SJCRH30 (cell line): ENCODE measurements around the gene ATL1. TPM values are rescaled to one million over a fixed set of nuclear protein-coding genes. Genes with fewer than 3 reads are reported as not detected.
"Not testable (repeated sequence)": the region's sequence is repeated elsewhere in the genome, so short reads cannot be mapped to it uniquely, and the experiment has no call there.

Experiments
- DNase-seq, 2 experiments: peaks; one replicate each; pipeline ENCODE4 v3.0.0-alpha.2; 2015 to 2020
- H3K27ac ChIP-seq: fragments of 250-450 bp; sonication (Bioruptor Pico); 2 replicates; pipeline ENCODE4 v1.5.1; 2020; ENCODE audit warnings: mild to moderate bottlenecking, moderate library complexity
- H3K27me3 ChIP-seq: fragments of 250-450 bp; sonication (Bioruptor Pico); 2 replicates; pipeline ENCODE4 v1.5.1; 2020; ENCODE audit warnings: mild to moderate bottlenecking, moderate library complexity
- H3K36me3 ChIP-seq: fragments of 250-450 bp; sonication (Bioruptor Pico); 2 replicates; pipeline ENCODE4 v1.5.1; 2020; ENCODE audit warnings: mild to moderate bottlenecking, moderate library complexity
- H3K4me1 ChIP-seq: fragments of 250-450 bp; sonication (Bioruptor Pico); 2 replicates; pipeline ENCODE4 v1.5.1; 2020; ENCODE audit warnings: mild to moderate bottlenecking, moderate library complexity
- H3K4me3 ChIP-seq: fragments of 250-450 bp; sonication (Bioruptor Pico); 2 replicates; pipeline ENCODE4 v1.5.1; 2020; ENCODE audit warnings: mild to moderate bottlenecking, moderate library complexity
- H3K9me3 ChIP-seq: fragments of 250-450 bp; sonication (Bioruptor Pico); replicated peaks from 2 replicates; pipeline ENCODE4 v1.5.1; 2020; ENCODE audit warnings: mild to moderate bottlenecking, moderate library complexity
- total RNA-seq: library from RNA; depleted of rRNA; stranded (reverse); fragments of >200 nt; shearing (Covaris generic); gene quantifications from 2 replicates; pipeline ENCODE4 v1.2.3, GENCODE V29; 2014

Gene ATL1
- total RNA-seq, 1 experiment from 2014 or later = 0.59 TPM

DNA sequence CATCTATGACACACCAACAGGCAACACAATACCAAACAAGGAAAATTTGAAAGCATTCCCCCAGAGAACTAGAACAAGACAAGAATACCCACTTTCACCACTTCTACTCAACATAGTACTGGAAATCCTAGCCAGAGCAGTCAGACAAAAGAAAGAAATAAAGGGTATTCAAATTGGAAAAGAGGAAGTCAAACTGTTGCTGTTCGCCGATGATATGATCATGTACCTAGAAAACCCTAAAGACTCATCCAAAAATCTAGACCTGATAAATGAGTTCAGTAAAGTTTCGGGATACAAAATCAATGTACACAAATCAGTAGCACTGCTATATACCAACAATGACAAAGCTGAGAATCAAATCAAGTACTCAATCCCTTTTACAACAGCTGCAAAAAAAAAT lies 8.1 kb upstream of the ATL1 start:
- Histone ChIP-seq H3K9me3 (no peaks in the 10 kb centered on the region), H3K4me3 (no peak overlapping the region), H3K27me3 (no peaks in the 10 kb centered on the region), H3K4me1 (no peaks in the 10 kb centered on the region), H3K36me3 (no peaks in the 10 kb centered on the region), H3K27ac (no peak overlapping the region)
- no peak for DNase-seq

DNA sequence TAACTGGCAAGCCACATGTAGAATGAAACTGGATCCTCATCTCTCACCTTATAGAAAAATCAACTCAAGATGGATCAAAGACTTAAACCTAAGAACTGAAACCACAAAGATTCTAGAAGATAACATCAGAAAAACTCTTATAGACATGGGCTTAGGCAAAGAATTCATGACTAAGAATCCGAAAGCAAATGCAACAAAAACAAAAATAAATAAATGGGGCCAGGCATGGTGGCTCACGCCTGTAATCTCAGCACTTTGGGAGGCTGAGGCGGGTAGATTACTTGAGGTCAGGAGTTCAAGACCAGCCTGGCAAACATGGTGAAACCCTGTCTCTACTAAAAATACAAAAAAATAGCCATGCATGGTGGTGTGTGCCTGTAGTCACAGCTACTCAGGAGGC lies 7.1 kb upstream of the ATL1 start:
- not testable (repeated sequence) for H3K9me3 ChIP-seq, H3K4me3 ChIP-seq, H3K27ac ChIP-seq, H3K36me3 ChIP-seq, H3K27me3 ChIP-seq, H3K4me1 ChIP-seq, DNase-seq

DNA sequence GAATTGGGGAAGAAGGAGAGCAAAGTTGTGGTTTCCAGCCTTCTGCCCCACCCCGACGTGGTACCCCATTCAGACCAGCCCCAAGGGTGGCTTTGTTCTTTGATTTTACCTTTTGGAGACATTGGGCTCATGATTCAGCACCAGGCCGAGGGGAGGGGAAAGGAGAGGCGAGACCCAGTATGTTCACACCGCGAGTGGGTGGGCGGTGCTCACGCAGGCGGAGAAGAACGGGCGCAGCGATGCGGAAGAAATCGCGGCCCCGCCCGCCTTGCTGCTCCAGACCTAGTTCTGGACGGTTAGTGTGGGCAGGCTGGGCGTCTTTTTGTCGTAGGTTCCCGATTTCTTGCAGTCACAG lies 963 bp downstream of the ATL1 start:
- peak; percentile 52 to 59 for DNase-seq
- Histone ChIP-seq H3K4me3 (peak overlapping the region; percentile 68), H3K27me3 (no peaks in the 10 kb centered on the region), H3K9me3 (no peaks in the 10 kb centered on the region), H3K27ac (peak overlapping the region; percentile 19; the same call in 1 of the 2 replicates), H3K4me1 (no peaks in the 10 kb centered on the region), H3K36me3 (no peaks in the 10 kb centered on the region)

DNA sequence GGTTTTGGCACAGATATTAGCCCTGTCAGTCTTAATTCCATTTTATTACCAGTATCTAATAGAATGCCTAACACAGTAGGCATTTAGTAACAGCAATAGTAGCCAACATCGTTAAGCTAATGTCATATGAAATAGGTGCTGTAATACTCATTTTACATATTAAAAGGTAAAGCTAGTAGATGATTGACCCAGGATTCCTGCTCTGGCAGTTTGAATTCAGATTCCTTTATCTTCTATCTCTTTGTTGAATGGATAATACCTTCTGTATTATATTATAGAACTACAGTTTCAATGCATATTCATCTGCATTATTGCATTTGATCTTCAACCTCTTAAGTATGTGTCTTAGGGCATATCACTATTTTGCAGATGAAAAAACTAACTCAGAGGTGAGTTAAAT lies 2.9 kb downstream of the ATL1 start:
- H3K27me3 ChIP-seq = no peaks in the 10 kb centered on the region
- H3K9me3 ChIP-seq = no peaks in the 10 kb centered on the region
- no peaks in the 10 kb centered on the region for H3K4me1 ChIP-seq
- no peak for DNase-seq
- H3K4me3 ChIP-seq = no peak overlapping the region
- H3K27ac ChIP-seq = no peak overlapping the region
- no peaks in the 10 kb centered on the region for H3K36me3 ChIP-seq

DNA sequence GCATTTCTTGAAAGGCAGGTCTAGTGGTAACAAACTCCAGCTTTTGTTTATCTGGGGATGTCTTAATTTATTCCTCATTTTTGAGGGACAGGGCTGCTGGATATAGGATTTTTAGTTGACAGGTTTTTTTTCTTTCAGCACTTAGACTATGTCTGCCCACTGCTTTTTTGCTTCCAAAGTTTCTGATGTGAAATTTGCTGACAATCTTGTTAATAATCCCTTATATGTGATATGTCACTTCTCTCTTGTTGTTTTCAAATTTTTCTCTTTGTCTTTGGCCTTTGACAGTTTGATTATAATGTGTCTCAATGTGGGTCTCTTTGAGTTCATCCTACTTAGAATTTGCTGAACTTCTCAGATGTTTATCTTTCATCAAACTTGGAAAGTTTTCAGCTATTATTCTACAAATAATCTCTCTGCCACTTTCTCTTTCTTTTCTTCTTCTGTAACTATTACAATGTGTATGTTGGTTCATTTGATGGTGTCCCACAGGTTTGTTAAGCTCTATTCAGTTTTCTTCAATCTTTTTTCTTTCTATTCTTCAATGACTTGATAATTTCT lies 9.8 kb downstream of the ATL1 start:
- Histone ChIP-seq H3K9me3 (peaks cover 13% of the 10 kb centered on the region), H3K27me3 (no peaks in the 10 kb centered on the region), H3K4me3 (no peak overlapping the region), H3K27ac (no peak overlapping the region), H3K4me1 (no peaks in the 10 kb centered on the region), H3K36me3 (no peaks in the 10 kb centered on the region)
- no peak for DNase-seq

DNA sequence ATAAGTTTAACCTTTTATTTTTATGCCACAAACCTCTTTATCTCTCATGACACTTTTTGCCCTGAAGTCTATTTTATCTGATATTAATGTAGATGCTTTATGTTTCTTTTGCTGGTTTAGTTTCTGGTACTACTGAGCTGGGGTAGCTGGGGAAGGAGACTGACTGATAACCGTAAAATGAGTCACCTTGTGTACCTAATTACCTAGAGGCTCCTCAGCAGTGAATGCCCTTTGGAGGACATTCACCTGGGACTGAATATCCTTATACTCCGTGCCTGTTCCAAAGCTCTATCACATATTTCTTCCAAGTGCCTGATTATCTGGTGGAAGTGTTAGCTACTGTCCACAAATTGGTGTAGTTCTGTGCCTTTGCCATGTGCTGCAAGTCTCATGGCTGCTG lies 13.9 kb downstream of the ATL1 start:
- DNase-seq = no peak

DNA sequence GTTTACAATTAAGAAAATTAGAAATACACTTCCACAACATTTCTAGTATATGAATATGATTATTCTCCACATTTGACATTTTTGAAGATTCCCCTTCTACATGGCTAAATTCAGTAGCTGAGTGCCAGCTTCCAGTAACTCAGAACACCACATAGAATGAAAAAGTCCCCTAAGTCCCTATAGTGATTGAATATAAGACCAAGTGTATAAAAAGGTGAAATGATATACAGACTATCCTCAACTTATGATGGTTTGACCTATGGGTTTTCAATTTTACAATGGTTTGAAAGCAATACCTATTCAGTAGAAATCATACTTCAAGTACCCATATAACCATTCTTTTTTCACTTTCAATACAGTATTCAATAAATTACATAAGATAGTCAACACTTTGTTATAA lies 15.8 kb downstream of the ATL1 start:
- Histone ChIP-seq H3K9me3 (peaks cover under 1% of the 10 kb centered on the region; the same call in 1 of the 2 replicates), H3K4me1 (no peaks in the 10 kb centered on the region), H3K4me3 (no peak overlapping the region)

More for the DNA sequence above, 13.9 kb downstream of the ATL1 start:
- Histone ChIP-seq H3K4me3 (no peak overlapping the region), H3K27ac (no peak overlapping the region), H3K27me3 (no peaks in the 10 kb centered on the region), H3K9me3 (peaks cover 13% of the 10 kb centered on the region), H3K4me1 (no peaks in the 10 kb centered on the region), H3K36me3 (no peaks in the 10 kb centered on the region)

DNA sequence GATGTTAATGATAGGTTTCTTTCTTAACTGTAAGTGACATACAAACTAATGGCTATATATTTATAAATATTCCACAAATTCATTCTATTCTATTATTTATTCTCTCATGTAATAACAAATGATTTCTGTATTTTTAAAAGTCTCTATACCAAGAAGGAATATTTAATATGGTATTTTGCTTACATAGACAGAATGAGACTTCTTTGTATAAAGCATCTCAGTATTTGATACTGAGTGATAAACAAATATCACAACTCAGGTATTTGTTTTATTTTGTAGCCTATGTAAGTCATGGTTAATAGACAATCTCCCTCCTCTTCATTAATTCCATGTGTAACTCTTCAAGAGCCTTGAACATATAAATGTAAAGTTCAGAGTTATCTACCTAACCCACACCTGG lies 18.0 kb downstream of the ATL1 start:
- Histone ChIP-seq H3K27me3 (no peaks in the 10 kb centered on the region), H3K4me1 (no peaks in the 10 kb centered on the region), H3K4me3 (no peak overlapping the region), H3K27ac (no peak overlapping the region), H3K9me3 (no peaks in the 10 kb centered on the region), H3K36me3 (no peaks in the 10 kb centered on the region)
- DNase-seq = no peak

More for the DNA sequence above, 15.8 kb downstream of the ATL1 start:
- Histone ChIP-seq H3K27me3 (no peaks in the 10 kb centered on the region), H3K27ac (no peak overlapping the region), H3K36me3 (no peaks in the 10 kb centered on the region)
- DNase-seq = no peak

DNA sequence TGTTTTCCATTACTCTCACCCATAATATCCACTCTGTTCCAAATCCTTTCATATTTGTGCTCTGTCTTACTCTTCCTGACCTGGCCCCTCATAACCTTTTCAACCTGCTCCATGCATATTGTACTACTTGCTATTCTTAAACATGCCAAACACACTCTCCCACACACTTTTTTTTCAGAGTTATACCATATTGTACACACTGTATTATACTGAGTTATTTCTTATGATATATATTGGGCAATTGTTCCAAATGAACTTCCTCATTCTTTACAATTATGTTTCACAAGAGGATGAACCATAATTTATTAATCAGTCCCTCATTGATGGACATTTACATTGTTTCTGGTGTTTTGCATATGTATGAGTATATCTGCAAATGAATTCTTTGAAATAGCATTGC lies 18.5 kb downstream of the ATL1 start:
- Histone ChIP-seq H3K9me3 (no peaks in the 10 kb centered on the region), H3K36me3 (no peaks in the 10 kb centered on the region), H3K4me3 (no peak overlapping the region), H3K4me1 (no peaks in the 10 kb centered on the region), H3K27ac (no peak overlapping the region), H3K27me3 (no peaks in the 10 kb centered on the region)
- DNase-seq = no peak

DNA sequence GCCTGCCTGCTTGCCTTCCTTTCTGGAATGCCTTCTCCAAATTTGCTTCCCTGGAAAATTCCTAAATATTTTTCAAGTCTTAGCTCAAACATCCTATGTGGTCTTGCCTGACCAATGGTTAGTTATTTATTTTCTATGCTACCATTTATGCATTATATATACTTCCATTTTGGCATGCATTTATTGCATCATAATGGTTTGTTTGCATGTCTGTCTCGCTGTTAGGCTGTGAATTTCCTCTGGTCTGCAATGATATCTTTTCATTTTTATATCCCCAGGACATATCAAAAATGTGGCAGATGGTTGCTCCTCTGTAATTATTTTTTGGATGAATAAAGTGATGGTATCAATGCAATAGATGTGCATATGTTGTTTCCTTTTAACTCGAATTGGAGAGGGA lies 30.5 kb downstream of the ATL1 start:
- Histone ChIP-seq H3K9me3 (no peaks in the 10 kb centered on the region), H3K27ac (no peak overlapping the region), H3K27me3 (no peaks in the 10 kb centered on the region), H3K4me3 (no peak overlapping the region), H3K4me1 (no peaks in the 10 kb centered on the region), H3K36me3 (no peaks in the 10 kb centered on the region)
- no peak for DNase-seq

DNA sequence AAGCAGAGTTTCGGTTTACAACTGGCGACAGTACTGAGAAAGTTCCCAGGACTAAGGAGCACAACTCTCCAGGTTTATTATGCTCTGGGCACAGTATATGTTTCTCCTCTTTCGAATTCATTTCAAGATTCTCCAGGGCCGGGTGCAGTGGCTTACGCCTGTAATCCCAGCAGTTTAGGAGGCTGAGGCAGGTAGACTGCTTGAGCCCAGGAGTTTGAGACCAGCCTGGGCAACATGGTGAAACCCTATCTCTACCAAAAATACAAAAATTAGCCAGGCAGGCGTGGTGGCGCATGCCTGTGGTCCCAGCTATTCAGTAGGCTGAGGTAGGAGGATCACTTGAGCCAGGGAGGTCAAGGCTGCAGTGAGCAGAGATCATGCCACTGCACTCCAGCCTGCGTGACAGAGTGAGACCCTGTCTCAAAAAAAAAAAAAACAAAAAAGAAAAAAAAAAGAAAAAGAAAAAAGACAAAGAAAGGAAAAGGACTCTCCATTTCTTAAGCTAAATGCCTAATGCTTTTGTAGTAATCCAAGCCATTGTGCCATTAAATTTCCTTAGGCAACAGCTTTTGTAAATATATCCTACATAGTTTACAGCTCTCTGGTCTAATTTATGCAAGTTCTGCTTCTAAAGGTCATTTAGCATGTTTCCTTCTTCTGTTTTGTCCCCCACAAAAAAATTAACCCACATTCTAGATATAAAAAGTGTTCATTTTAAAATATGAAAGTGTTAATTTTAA lies 34.8 kb downstream of the ATL1 start:
- Histone ChIP-seq H3K27me3 (no peaks in the 10 kb centered on the region), H3K9me3 (no peaks in the 10 kb centered on the region), H3K27ac (peak overlapping the region; percentile 30), H3K36me3 (no peaks in the 10 kb centered on the region), H3K4me1 (no peaks in the 10 kb centered on the region), H3K4me3 (peak overlapping the region; percentile 47)
- DNase-seq = peak; percentile 20 to 22

DNA sequence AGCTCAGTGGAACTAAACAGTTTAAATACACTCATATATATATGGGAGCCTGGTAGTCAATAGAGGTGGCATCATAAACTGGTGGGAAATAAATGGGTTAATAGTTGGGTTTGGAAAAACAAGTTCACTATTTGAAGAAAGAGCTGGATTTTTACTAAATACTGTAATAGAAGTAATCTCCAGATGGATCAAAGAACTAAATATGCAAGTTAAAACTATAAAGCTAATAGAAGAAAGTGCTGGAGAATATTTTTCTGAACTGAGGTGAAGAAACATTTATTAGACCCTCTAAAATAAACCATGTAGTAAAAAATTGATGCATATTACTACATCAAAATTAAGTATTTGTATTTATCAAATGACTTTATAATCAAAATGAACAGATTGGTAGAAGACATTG lies 38.8 kb downstream of the ATL1 start:
- Histone ChIP-seq H3K27me3 (no peaks in the 10 kb centered on the region), H3K36me3 (no peaks in the 10 kb centered on the region), H3K4me3 (no peak overlapping the region), H3K9me3 (no peaks in the 10 kb centered on the region), H3K27ac (no peak overlapping the region), H3K4me1 (peaks cover 25% of the 10 kb centered on the region)
- no peak for DNase-seq

DNA sequence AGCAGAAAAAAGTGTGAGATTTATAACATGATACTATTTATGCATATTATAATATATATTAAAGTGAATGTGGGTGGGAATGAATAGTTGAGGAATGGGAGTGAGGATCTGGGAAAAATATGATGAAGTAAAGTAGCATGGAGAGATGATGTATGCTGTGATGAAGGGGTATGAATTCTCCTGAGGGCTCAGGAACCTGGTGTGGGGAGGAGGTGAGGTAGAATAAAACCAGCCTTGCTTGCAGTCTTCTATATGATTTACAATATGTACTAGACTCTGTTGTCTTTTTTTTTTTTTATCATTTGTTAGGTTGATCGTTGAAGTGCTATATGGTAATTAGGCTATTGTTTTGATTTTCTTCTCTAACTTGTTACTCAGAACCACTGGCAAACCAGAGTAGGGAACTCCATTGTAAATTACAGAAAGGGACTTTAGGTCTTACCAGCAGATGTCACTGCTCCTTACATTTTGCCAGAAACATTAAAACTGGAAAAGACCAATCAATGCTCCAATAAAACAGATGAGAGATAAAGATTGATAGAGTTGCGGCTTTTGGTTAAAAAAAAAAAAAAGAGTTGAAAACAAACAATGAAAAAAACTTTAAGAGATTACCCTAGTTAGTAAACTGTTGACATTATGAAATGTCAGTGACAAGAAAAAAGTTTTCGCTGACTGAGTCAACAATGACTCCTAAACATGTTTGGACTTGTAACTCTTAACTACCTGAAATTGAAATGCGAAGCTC lies 39.9 kb downstream of the ATL1 start:
- Histone ChIP-seq H3K27me3 (no peaks in the 10 kb centered on the region), H3K27ac (no peak overlapping the region), H3K4me3 (no peak overlapping the region), H3K4me1 (peaks cover 25% of the 10 kb centered on the region), H3K36me3 (no peaks in the 10 kb centered on the region), H3K9me3 (no peaks in the 10 kb centered on the region)
- peak in 1 of 2 experiments; percentile 46 for DNase-seq

DNA sequence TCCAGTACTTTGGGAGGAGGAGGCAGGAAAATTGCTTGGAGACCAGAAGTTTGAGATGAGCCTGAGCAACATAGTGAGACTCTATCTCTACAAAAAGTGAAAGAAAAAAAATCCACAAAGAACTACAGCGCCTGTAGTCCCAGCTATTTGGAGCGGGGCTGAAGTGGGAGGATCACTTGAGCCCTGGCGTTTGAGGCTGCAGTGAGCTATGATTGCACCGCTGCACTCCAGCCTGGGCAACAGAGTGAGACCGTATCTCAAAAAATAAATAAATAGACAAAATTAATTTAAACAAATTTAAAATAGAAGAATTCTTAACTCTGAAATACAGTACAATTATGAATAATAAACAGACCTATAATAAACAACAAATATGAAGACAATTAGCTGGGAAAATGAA lies 40.9 kb downstream of the ATL1 start:
- DNase-seq = peak in 1 of 2 experiments; percentile 26
- H3K27ac ChIP-seq = peak overlapping the region; percentile 48; the same call in 1 of the 2 replicates

DNA sequence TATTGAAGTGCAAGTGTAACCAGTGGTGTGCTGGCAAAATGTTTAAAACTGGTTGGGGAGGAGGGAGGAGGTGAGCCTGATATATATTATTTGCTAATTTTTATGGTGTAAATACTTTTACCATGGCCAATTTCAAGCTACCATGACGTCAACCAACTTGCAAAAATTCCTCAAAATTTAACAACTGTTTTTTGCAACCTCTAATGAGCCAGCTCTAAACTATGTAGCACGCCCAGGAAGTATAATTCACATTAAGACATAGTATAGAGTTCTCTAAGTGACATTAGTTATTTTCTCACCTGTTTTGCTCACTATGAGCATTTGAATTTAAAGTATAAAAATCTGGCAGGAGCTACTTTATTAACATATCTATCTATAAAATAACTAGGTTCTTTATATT lies 41.4 kb downstream of the ATL1 start:
- Histone ChIP-seq H3K4me3 (no peak overlapping the region), H3K27me3 (no peaks in the 10 kb centered on the region), H3K9me3 (no peaks in the 10 kb centered on the region), H3K4me1 (peaks cover 25% of the 10 kb centered on the region), H3K36me3 (no peaks in the 10 kb centered on the region), H3K27ac (peak overlapping the region; percentile 48)
- no peak for DNase-seq

More for the DNA sequence above, 40.9 kb downstream of the ATL1 start:
- H3K4me3 ChIP-seq = no peak overlapping the region
- H3K27me3 ChIP-seq = no peaks in the 10 kb centered on the region
- peaks cover 25% of the 10 kb centered on the region for H3K4me1 ChIP-seq
- no peaks in the 10 kb centered on the region for H3K9me3 ChIP-seq
- H3K36me3 ChIP-seq = no peaks in the 10 kb centered on the region
